Activated T-helper 1 cell treated with anti-CD3 and anti-CD28 coated beads, Interleukin-12 subunit alpha, Interleukin-12 subunit beta, Interleukin-2, Interleukin-4 antibody, amounts not matched to agents 30 ng/mL and 10 ng/mL and 1 ng/mL, durations not matched to agents 14 hours and 24 hours and 36 hours (primary cell): ENCODE results near the gene OR5H6. TPM values are rescaled to one million over a fixed set of nuclear protein-coding genes. Genes with fewer than 3 reads are reported as not detected.
"Not testable (repeated sequence)": the region's sequence is repeated elsewhere in the genome, so short reads cannot be mapped to it uniquely, and the experiment has no call there.

Source experiments
- DNase-seq: peaks from one replicate; pipeline ENCODE4 v3.0.0; 2021; ENCODE audit warnings: low spot score
- H3K27ac Mint-ChIP-seq: one replicate; pipeline ENCODE4 v1.8.0; 2021; ENCODE audit warnings: mild to moderate bottlenecking, mixed read lengths
- H3K27me3 Mint-ChIP-seq: one replicate; pipeline ENCODE4 v1.8.0; 2022; ENCODE audit warnings: mild to moderate bottlenecking, moderate library complexity, mixed read lengths; ENCODE audit not compliant: insufficient read depth
- H3K36me3 Mint-ChIP-seq: one replicate; pipeline ENCODE4 v1.8.0; 2021; ENCODE audit warnings: low read depth, mixed read lengths
- H3K4me1 Mint-ChIP-seq: one replicate; pipeline ENCODE4 v1.8.0; 2021; ENCODE audit warnings: low read depth, mixed read lengths
- H3K4me3 Mint-ChIP-seq: one replicate; pipeline ENCODE4 v1.8.0; 2021; ENCODE audit warnings: mild to moderate bottlenecking, moderate library complexity, mixed read lengths
- H3K9me3 Mint-ChIP-seq: one replicate; pipeline ENCODE4 v1.8.0; 2021; ENCODE audit warnings: mixed read lengths
- intact Hi-C: fragments of 100-400 bp; cut with micrococcal nuclease; formaldehyde crosslinking; loops from one replicate; pipeline ENCODE4 v1.15.1; 2024
- total RNA-seq: library from RNA; stranded (reverse); gene quantifications from 2 replicates; pipeline ENCODE4 v1.2.3, GENCODE V29; 2022

The OR5H6 gene
- total RNA-seq, result not detected in 2 replicates

GRCh38 chr3:98263944-98264343 is at the start of gene OR5H6:
Gene OR5H6 (plus strand): TSS chr3:98264244. CDS start chr3:98264333, 89 bp downstream.
- no peak for DNase-seq
- intact Hi-C loops, result no loop called here
- Mint-ChIP-seq H3K4me1 (no peaks in the 10 kb centered on the region), H3K4me3 (no peak within 1 kb of the TSS), H3K27me3 (peaks cover 9% of the 10 kb centered on the region), H3K27ac (no peak within 1 kb of the TSS), H3K36me3 (no peaks in the 10 kb centered on the region), H3K9me3 (no peaks in the 10 kb centered on the region)

- H3K36me3 Mint-ChIP-seq, result no peaks in the 10 kb centered on the region
- peaks cover 10% of the 10 kb centered on the region for H3K27me3 Mint-ChIP-seq
Observed at GRCh38 chr3:98215051-98215450, 49.0 kb upstream of the OR5H6 start.

GRCh38 chr3:98223907-98224672 is 40.0 kb upstream of the OR5H6 start:
- DNase-seq, result no peak
- H3K36me3 Mint-ChIP-seq, result no peaks in the 10 kb centered on the region
- intact Hi-C loops, result no loop called here
- H3K27me3 Mint-ChIP-seq, result peaks cover 5% of the 10 kb centered on the region
- H3K4me1 Mint-ChIP-seq, result no peaks in the 10 kb centered on the region
- no peak overlapping the region for H3K4me3 Mint-ChIP-seq
- no peaks in the 10 kb centered on the region for H3K9me3 Mint-ChIP-seq
- no peak overlapping the region for H3K27ac Mint-ChIP-seq

More at GRCh38 chr3:98215051-98215450, 49.0 kb upstream of the OR5H6 start:
- H3K27ac Mint-ChIP-seq, result no peak overlapping the region
- H3K4me1 Mint-ChIP-seq, result no peaks in the 10 kb centered on the region
- H3K4me3 Mint-ChIP-seq, result no peak overlapping the region
- no peak for DNase-seq
- H3K9me3 Mint-ChIP-seq, result no peaks in the 10 kb centered on the region
- intact Hi-C loops, result no loop called here

- no peak for DNase-seq
- intact Hi-C loops, result no loop called here
- Mint-ChIP-seq H3K9me3 (no peaks in the 10 kb centered on the region), H3K4me1 (no peaks in the 10 kb centered on the region), H3K4me3 (no peak overlapping the region), H3K36me3 (no peaks in the 10 kb centered on the region), H3K27ac (no peak overlapping the region), H3K27me3 (peaks cover 4% of the 10 kb centered on the region)
Observed at GRCh38 chr3:98232489-98232888, 31.6 kb upstream of the OR5H6 start.

GRCh38 chr3:98233468-98233867 is 30.6 kb upstream of the OR5H6 start:
- no peaks in the 10 kb centered on the region for H3K4me1 Mint-ChIP-seq
- no peaks in the 10 kb centered on the region for H3K36me3 Mint-ChIP-seq
- no peak for DNase-seq
- peaks cover 4% of the 10 kb centered on the region for H3K27me3 Mint-ChIP-seq
- H3K27ac Mint-ChIP-seq, result no peak overlapping the region
- H3K9me3 Mint-ChIP-seq, result no peaks in the 10 kb centered on the region
- intact Hi-C loops, result no loop called here
- no peak overlapping the region for H3K4me3 Mint-ChIP-seq

GRCh38 chr3:98240131-98240530 is 23.9 kb upstream of the OR5H6 start:
- H3K27ac Mint-ChIP-seq, result no peak overlapping the region
- H3K9me3 Mint-ChIP-seq, result no peaks in the 10 kb centered on the region
- H3K4me3 Mint-ChIP-seq, result no peak overlapping the region

GRCh38 chr3:98242155-98242554 is 21.9 kb upstream of the OR5H6 start:
- no peak overlapping the region for H3K4me3 Mint-ChIP-seq
- no peak for DNase-seq
- no peaks in the 10 kb centered on the region for H3K36me3 Mint-ChIP-seq
- intact Hi-C loops, result no loop called here
- H3K9me3 Mint-ChIP-seq, result no peaks in the 10 kb centered on the region
- H3K4me1 Mint-ChIP-seq, result no peaks in the 10 kb centered on the region
- H3K27ac Mint-ChIP-seq, result no peak overlapping the region
- H3K27me3 Mint-ChIP-seq, result peaks cover 3% of the 10 kb centered on the region

More at GRCh38 chr3:98240131-98240530, 23.9 kb upstream of the OR5H6 start:
- H3K36me3 Mint-ChIP-seq, result no peaks in the 10 kb centered on the region
- intact Hi-C loops, result no loop called here
- H3K4me1 Mint-ChIP-seq, result no peaks in the 10 kb centered on the region
- no peak for DNase-seq
- H3K27me3 Mint-ChIP-seq, result peaks cover 3% of the 10 kb centered on the region

GRCh38 chr3:98243843-98244242 is 20.2 kb upstream of the OR5H6 start:
- intact Hi-C loops, result no loop called here
- Mint-ChIP-seq H3K27ac (no peak overlapping the region), H3K9me3 (no peaks in the 10 kb centered on the region), H3K36me3 (no peaks in the 10 kb centered on the region), H3K4me1 (no peaks in the 10 kb centered on the region), H3K4me3 (no peak overlapping the region), H3K27me3 (peaks cover 3% of the 10 kb centered on the region)
- DNase-seq, result no peak

GRCh38 chr3:98246142-98246541 is 17.9 kb upstream of the OR5H6 start:
- Mint-ChIP-seq H3K36me3 (no peaks in the 10 kb centered on the region), H3K9me3 (no peaks in the 10 kb centered on the region)

GRCh38 chr3:98256026-98256425 is 8.0 kb upstream of the OR5H6 start:
- DNase-seq, H3K9me3 Mint-ChIP-seq, intact Hi-C loops, H3K27me3 Mint-ChIP-seq, H3K4me1 Mint-ChIP-seq, H3K27ac Mint-ChIP-seq, H3K4me3 Mint-ChIP-seq, H3K36me3 Mint-ChIP-seq: not testable (repeated sequence)

More at GRCh38 chr3:98246142-98246541, 17.9 kb upstream of the OR5H6 start:
- no peak overlapping the region for H3K4me3 Mint-ChIP-seq
- intact Hi-C loops, result no loop called here
- no peaks in the 10 kb centered on the region for H3K4me1 Mint-ChIP-seq
- no peak overlapping the region for H3K27ac Mint-ChIP-seq
- no peak for DNase-seq
- peaks cover 2% of the 10 kb centered on the region for H3K27me3 Mint-ChIP-seq

- Mint-ChIP-seq H3K27ac (no peak overlapping the region), H3K4me1 (no peaks in the 10 kb centered on the region), H3K9me3 (no peaks in the 10 kb centered on the region), H3K36me3 (no peaks in the 10 kb centered on the region), H3K4me3 (no peak overlapping the region), H3K27me3 (peaks cover 12% of the 10 kb centered on the region)
- no peak for DNase-seq
- intact Hi-C loops, result no loop called here
Observed at GRCh38 chr3:98259707-98260106, 4.3 kb upstream of the OR5H6 start.

GRCh38 chr3:98262046-98262445 is 2.0 kb upstream of the OR5H6 start:
- Mint-ChIP-seq H3K9me3 (no peaks in the 10 kb centered on the region), H3K27ac (no peak overlapping the region), H3K36me3 (no peaks in the 10 kb centered on the region), H3K27me3 (peaks cover 11% of the 10 kb centered on the region), H3K4me1 (no peaks in the 10 kb centered on the region), H3K4me3 (no peak overlapping the region)
- DNase-seq, result no peak
- intact Hi-C loops, result no loop called here

- peaks cover 10% of the 10 kb centered on the region for H3K9me3 Mint-ChIP-seq
- no peak overlapping the region for H3K27ac Mint-ChIP-seq
- no peak for DNase-seq
- no peaks in the 10 kb centered on the region for H3K36me3 Mint-ChIP-seq
- intact Hi-C loops, result no loop called here
- H3K27me3 Mint-ChIP-seq, result peaks cover 4% of the 10 kb centered on the region
- no peaks in the 10 kb centered on the region for H3K4me1 Mint-ChIP-seq
- H3K4me3 Mint-ChIP-seq, result no peak overlapping the region
Observed at GRCh38 chr3:98269846-98270245, 5.8 kb downstream of the OR5H6 start.

GRCh38 chr3:98272126-98272525 is 8.1 kb downstream of the OR5H6 start:
- no peak overlapping the region for H3K4me3 Mint-ChIP-seq
- H3K4me1 Mint-ChIP-seq, result no peaks in the 10 kb centered on the region
- H3K36me3 Mint-ChIP-seq, result no peaks in the 10 kb centered on the region
- no peak for DNase-seq
- intact Hi-C loops, result no loop called here
- peaks cover 10% of the 10 kb centered on the region for H3K9me3 Mint-ChIP-seq
- no peak overlapping the region for H3K27ac Mint-ChIP-seq
- H3K27me3 Mint-ChIP-seq, result peaks cover 4% of the 10 kb centered on the region
